ENCODE results near the gene CDC14B.
"Not testable (repeated sequence)": the region's sequence is repeated elsewhere in the genome, so short reads cannot be mapped to it uniquely, and the experiment has no call there.

Gene CDC14B

GRCh38 chr9:96619491-96620180 is at the start of gene CDC14B:
Gene CDC14B (minus strand): TSS chr9:96619843. CDS start chr9:96619378, 465 bp downstream.
- peak; percentile 93 for DNase-seq (ENCODE audit: low spot score)

GRCh38 chr9:96668868-96669534 is 49.4 kb upstream of the CDC14B start:
- no peak for DNase-seq (ENCODE audit: low spot score)

- DNase-seq (ENCODE audit: low spot score), result no peak
Measured at GRCh38 chr9:96667363-96667728, 47.7 kb upstream of the CDC14B start.

DNA sequence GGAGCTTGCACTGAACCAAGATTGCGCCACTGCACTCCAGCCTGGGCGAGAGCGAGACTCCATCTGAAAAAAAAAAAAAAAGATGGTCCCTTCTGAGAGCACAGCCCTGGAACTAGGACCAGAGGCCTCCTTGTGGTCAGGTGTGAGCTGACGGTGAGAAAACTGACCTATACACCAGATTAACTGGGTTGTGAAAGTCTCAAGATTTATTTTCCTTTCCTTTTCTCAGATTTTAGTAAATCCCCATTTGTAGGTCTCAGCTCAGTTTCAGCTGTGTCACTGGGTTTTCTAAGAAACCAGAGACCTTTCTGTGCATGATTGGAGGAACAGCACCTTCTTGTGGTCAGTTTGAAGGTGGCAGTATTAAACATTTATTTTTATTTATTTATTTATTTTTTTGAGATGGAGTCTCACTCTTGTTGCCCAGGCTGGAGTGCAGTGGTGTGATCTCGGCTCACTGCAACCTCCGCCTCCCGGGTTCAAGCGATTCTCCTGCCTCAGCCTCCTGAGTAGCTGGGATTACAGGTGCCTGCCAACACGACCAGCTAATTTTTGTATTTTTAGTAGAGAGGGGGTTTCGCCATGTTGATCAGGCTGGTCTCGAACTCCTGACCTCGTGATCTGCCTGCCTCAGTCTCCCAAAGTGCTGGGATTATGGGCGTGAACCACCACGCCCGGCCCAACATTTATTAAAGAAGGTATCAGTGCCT is 47.2 kb upstream of the CDC14B start:
- peak; percentile 63 for DNase-seq (ENCODE audit: low spot score)

GRCh38 chr9:96665789-96666188 is 46.1 kb upstream of the CDC14B start:
- DNase-seq (ENCODE audit: low spot score), result no peak

GRCh38 chr9:96663506-96664120 is 44.0 kb upstream of the CDC14B start:
- DNase-seq (ENCODE audit: low spot score), result no peak

DNA sequence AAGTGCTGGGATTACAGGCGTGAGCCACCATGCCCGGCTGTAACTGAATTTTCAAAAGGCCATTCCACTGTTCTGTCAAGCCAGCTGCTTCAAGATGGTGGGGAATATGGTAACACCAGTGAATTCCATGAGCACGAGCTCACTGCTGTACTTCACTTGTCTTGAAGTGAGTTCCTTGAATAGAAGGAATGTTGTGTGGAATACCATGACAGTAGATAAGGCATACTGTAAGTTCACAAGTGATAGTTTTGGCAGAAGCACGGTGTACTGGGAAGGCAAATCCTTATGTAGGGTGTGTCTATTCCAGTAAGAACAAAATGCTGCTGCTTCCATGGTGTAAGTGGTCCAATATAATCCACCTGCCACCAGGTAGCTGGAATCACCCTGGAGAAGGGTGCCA is 42.1 kb upstream of the CDC14B start:
- DNase-seq (ENCODE audit: low spot score), result no peak

DNA sequence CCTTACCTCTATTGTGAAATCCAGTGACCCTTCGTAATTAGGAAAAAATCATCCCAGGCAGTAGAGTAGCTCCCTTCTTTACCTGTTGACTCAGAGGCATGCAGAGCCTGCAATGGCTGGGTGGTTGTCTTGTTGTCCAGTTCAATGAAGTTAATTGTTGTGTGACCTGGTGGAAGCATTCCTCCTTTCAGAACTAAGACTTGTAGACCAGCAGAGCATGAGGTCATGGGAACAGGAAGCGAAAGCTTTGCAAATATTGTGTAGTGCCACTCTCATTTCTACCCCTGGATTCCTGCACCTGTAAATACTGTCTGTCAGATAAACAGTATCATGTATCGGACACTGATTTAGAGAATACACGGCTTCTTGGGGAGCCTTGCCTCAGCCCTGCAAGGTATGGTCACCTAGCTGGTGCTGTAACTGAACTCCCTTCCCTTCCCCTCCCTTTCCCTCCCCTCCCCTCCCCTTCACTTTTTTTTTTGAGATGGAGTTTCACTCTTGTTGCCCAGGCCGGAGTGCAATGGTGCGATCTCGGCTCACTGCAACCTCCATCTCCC is 41.1 kb upstream of the CDC14B start:
- DNase-seq (ENCODE audit: low spot score), result no peak

GRCh38 chr9:96655198-96655851 is 35.7 kb upstream of the CDC14B start, which contains the start of gene PRXL2C:
Gene PRXL2C (minus strand): TSS chr9:96655317. CDS start chr9:96655281, 36 bp downstream.
- DNase-seq (ENCODE audit: low spot score), result peak; percentile 71

- peak; percentile 79 for DNase-seq (ENCODE audit: low spot score)
Measured at GRCh38 chr9:96654450-96655197, 35.0 kb upstream of the CDC14B start.

DNA sequence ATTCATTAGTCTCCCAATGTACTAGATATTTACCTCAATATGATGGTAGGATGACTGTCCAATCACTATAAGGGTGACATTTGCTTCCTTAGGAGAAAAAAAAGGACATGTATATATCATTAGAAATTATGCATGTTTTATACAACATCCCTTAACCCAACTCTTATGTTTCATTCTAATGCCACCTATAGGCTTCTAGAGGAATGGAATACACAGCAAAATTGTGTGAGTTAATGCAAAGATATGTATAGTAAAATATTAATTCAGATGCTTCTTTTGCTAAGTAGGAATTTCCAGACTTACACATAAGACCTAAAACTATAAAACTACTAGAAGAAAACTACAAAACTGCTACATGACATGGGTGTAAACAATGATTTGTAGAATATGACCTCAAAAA is 32.0 kb upstream of the CDC14B start:
- DNase-seq (ENCODE audit: low spot score), result peak; percentile 63

GRCh38 chr9:96649620-96650324 is 30.1 kb upstream of the CDC14B start:
- no peak for DNase-seq (ENCODE audit: low spot score)

- no peak for DNase-seq (ENCODE audit: low spot score)
Measured at GRCh38 chr9:96646081-96646991, 26.7 kb upstream of the CDC14B start.

GRCh38 chr9:96644137-96644536 is 24.5 kb upstream of the CDC14B start:
- DNase-seq (ENCODE audit: low spot score), result no peak

GRCh38 chr9:96641514-96641913 is 21.9 kb upstream of the CDC14B start:
- no peak for DNase-seq (ENCODE audit: low spot score)

DNA sequence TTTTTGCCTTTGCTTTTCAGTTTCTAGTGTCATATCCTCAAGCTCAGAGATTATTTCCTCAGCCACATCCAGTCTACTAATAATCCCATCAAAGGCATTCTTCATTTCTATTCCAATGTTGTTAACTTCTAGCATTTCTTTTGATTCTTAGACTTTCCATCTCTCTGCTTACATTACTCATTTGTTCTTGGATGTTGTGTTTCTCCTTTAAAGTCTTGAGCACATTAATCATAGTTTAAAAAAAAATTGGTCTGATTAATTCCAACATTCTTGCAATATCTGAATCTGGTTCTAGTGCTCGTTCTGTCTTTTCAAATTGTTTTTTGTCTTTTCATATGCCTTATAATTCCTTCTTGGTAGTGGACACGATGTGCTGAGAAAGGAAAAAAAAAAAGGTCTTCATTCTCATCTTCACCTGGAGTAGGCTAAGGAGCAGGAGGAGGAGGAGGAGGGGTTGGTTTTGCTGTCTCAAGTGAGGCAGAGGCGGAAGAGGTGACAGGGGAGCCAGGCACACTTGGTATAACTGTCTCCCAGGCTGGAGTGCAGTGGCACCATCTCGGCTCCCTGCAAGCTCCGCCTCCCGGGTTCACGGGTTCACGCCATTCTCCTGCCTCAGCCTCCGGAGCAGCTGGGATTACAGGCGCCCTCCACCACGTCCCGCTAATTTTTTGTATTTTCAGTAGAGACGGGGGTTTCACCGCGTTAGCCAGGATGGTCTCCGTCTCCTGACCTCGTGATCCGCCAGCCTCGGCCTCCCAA is 19.1 kb upstream of the CDC14B start:
- no peak for DNase-seq (ENCODE audit: low spot score)

DNA sequence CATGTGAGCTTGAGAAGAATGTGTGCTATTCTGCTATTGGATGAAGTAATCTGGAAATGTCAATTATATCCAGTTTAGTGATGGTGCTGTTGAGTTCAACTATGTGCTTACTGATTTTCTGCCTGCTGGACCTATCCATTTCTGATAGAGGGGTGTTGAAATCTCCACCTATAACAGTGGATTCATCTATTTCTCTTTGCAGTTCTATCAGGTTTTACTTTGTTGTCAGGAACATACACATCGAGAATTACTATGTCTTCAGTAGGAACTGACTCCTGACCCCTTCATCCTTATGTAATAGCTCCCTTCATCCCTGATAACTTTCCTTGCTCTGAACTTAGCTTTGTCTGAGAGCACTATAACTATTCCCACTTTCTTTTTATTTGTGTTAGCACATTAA is 16.7 kb upstream of the CDC14B start:
- no peak for DNase-seq (ENCODE audit: low spot score)

DNA sequence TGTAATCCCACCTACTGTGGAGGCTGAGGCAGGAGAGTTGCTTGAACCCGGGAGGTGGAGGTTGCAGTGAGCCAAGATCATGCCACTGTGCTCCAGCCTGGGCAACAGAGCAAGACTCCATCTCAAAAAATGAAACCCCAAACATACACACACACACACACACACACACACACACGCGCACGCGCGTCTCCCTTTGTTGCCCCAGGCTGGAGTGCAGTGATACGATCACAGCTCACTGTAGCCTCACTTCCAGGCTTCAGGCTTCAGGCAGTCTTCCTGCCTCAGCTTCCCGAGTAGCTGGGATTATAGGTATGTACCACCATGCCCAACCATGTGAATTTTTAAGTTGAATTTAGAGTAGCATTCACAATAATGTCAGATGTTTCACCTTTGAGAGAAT is 13.9 kb upstream of the CDC14B start:
- not testable (repeated sequence) for DNase-seq (ENCODE audit: low spot score)

GRCh38 chr9:96626912-96627311 is 7.3 kb upstream of the CDC14B start:
- no peak for DNase-seq (ENCODE audit: low spot score)
